ENCODE data around the gene GOLIM4. TPM values are rescaled to one million over a fixed set of nuclear protein-coding genes. Genes with fewer than 3 reads are reported as not detected.
"Not testable (repeated sequence)": the region's sequence is repeated elsewhere in the genome, so short reads cannot be mapped to it uniquely, and the experiment has no call there.

Gene GOLIM4
- total RNA-seq, 1 experiment from 2014 or later: 25.3 TPM

DNA sequence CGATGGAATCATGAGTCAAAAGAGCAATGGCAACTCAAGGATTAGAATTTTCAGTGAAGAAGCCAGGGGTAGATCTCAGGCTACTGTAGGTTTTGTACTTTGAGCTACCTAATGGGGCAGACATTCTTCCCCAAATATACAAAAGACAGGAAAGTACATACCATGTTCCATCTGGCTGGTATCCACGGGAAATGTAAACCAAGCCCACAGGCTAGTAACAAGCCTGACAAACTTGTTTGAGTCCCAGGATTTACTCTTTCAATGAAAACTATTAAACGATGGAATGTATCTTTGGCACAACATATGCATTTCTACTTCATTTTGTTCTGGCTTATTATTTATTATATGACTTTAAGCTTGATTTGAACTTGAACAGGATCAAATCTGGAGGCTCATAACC, 44.2 kb upstream of the GOLIM4 start:
- no TSS peak for BruUV-seq (replicated peaks)
- H3K9me3 ChIP-seq (ENCODE audit: low read length): no peaks in the 10 kb centered on the region
- ChIA-PET CTCF (no interaction called here), POLR2A (ENCODE audit: unreplicated experiment) (interaction anchor here (1.0 kb wide), 1 partner anchor 280 kb away, joined by 3 read pairs; no protein-coding TSS in a partner anchor)
- H3K4me3 ChIP-seq (ENCODE audit: low read length): no peak overlapping the region
- DNase-seq (peak; percentile 64), ATAC-seq (peak; percentile 55)
- H4K20me1 ChIP-seq (ENCODE audit: low read length): no peaks in the 10 kb centered on the region
- H3K4me1 ChIP-seq (ENCODE audit: insufficient read depth, low read length): no peaks in the 10 kb centered on the region; the same call in 1 of the 2 replicates
- no peak overlapping the region for H3K27ac ChIP-seq (ENCODE audit: low read length)
- H3K36me3 ChIP-seq (ENCODE audit: low read depth, low read length): no peaks in the 10 kb centered on the region
- no peaks in the 10 kb centered on the region for H3K9me2 ChIP-seq (replicated peaks; ENCODE audit: low read length)
- no peaks in the 10 kb centered on the region for H3K27me3 ChIP-seq (ENCODE audit: low read length)
- H3K79me2 ChIP-seq (ENCODE audit: low read length): no peaks in the 10 kb centered on the region
- no peak overlapping the region for H3K4me2 ChIP-seq (ENCODE audit: low read length)
- H3F3A ChIP-seq (ENCODE audit: low read length, unreplicated experiment): no peaks in the 10 kb centered on the region
- TF ChIP-seq EZH2 (IDR thresholded peaks at IDR 0.05; ENCODE audit: low read length, unreplicated experiment) (no peak), EZH2phosphoT487 (IDR thresholded peaks at IDR 0.05; ENCODE audit: borderline replicate concordance, low read length) (no peak)
- TF ChIP-seq, protein P1, sequence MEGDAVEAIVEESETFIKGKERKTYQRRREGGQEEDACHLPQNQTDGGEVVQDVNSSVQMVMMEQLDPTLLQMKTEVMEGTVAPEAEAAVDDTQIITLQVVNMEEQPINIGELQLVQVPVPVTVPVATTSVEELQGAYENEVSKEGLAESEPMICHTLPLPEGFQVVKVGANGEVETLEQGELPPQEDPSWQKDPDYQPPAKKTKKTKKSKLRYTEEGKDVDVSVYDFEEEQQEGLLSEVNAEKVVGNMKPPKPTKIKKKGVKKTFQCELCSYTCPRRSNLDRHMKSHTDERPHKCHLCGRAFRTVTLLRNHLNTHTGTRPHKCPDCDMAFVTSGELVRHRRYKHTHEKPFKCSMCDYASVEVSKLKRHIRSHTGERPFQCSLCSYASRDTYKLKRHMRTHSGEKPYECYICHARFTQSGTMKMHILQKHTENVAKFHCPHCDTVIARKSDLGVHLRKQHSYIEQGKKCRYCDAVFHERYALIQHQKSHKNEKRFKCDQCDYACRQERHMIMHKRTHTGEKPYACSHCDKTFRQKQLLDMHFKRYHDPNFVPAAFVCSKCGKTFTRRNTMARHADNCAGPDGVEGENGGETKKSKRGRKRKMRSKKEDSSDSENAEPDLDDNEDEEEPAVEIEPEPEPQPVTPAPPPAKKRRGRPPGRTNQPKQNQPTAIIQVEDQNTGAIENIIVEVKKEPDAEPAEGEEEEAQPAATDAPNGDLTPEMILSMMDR (conservative IDR thresholded peaks at IDR 0.05; ENCODE audit: low read depth, low read length): no peak
- 0 out of 2 replicates have a peak overlapping the region, but pooled peaks have one; percentile 40 for H2AFZ ChIP-seq (ENCODE audit: low read length)
- intact Hi-C loops (cut with micrococcal nuclease): loop anchor here (1.0 kb wide), 1 partner anchor 25 kb away; no protein-coding TSS in a partner anchor
- H3K9ac ChIP-seq (ENCODE audit: low read length): no peak overlapping the region

DNA sequence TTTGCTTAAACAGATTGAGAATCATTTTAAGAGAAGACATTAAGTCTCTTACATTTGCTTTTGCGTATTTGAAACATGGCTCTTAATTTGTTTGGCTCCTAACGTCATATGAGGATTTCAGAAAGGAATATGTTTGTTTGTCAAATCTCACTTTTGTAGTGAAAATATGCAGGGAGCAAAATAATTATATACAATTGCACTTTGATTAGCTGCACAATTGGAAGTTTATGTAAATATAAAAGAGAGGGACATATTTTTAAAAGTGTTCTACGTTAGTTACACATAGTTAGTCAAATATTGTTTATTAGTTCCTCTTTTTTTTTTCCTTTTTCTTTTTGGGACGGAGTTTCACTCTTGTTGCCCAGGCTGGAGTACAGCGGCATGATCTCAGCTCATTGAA, 42.7 kb upstream of the GOLIM4 start:
- H3K27ac ChIP-seq (ENCODE audit: low read length): no peak overlapping the region
- H3F3A ChIP-seq (ENCODE audit: low read length, unreplicated experiment): no peaks in the 10 kb centered on the region
- no peak overlapping the region for H3K4me3 ChIP-seq (ENCODE audit: low read length)
- ChIA-PET POLR2A (ENCODE audit: unreplicated experiment) (no interaction called here), CTCF (no interaction called here)
- no peaks in the 10 kb centered on the region for H3K9me3 ChIP-seq (ENCODE audit: low read length)
- intact Hi-C loops (cut with micrococcal nuclease): no loop called here
- no peaks in the 10 kb centered on the region for H4K20me1 ChIP-seq (ENCODE audit: low read length)
- DNase-seq (no peak), ATAC-seq (no peak)
- no peak overlapping the region for H3K9ac ChIP-seq (ENCODE audit: low read length)
- no peak overlapping the region for H3K4me2 ChIP-seq (ENCODE audit: low read length)
- no peaks in the 10 kb centered on the region for H3K27me3 ChIP-seq (ENCODE audit: low read length)
- TF ChIP-seq, protein P1 (conservative IDR thresholded peaks at IDR 0.05; ENCODE audit: low read depth, low read length): no peak
- TF ChIP-seq EZH2 (IDR thresholded peaks at IDR 0.05; ENCODE audit: low read length, unreplicated experiment) (no peak), EZH2phosphoT487 (IDR thresholded peaks at IDR 0.05; ENCODE audit: borderline replicate concordance, low read length) (no peak)
- no peaks in the 10 kb centered on the region for H3K9me2 ChIP-seq (replicated peaks; ENCODE audit: low read length)
- H3K4me1 ChIP-seq (ENCODE audit: insufficient read depth, low read length): no peaks in the 10 kb centered on the region; the same call in 1 of the 2 replicates
- no TSS peak for BruUV-seq (replicated peaks)
- H3K36me3 ChIP-seq (ENCODE audit: low read depth, low read length): no peaks in the 10 kb centered on the region
- no peaks in the 10 kb centered on the region for H3K79me2 ChIP-seq (ENCODE audit: low read length)
- H2AFZ ChIP-seq (ENCODE audit: low read length): no peak overlapping the region

DNA sequence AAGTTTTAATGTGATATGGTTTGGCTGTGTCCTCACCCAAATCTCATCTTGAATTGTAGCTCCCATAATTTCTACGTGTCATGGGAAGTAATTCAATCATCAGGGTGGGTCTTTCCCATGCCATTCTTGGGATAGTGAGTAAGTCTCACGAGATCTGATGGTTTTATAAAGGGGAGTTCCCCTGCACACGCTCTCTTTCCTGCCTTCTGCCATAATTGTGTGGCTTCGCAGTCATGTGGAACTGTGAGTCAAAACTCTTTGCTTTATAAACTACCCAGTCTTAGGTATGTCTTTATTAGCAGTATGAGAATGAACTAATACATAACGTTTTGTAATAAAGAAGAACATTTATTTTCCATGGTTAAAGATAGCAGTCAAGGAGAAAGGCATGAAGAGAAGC, 39.2 kb upstream of the GOLIM4 start:
- Histone ChIP-seq H3K4me2 (ENCODE audit: low read length) (no peak overlapping the region), H3K79me2 (ENCODE audit: low read length) (no peaks in the 10 kb centered on the region), H3K27ac (ENCODE audit: low read length) (no peak overlapping the region), H4K20me1 (ENCODE audit: low read length) (no peaks in the 10 kb centered on the region), H3K36me3 (ENCODE audit: low read depth, low read length) (no peaks in the 10 kb centered on the region), H3K9me3 (ENCODE audit: low read length) (no peaks in the 10 kb centered on the region), H3K9me2 (replicated peaks; ENCODE audit: low read length) (no peaks in the 10 kb centered on the region), H2AFZ (ENCODE audit: low read length) (no peak overlapping the region), H3K4me1 (ENCODE audit: insufficient read depth, low read length) (no peaks in the 10 kb centered on the region; the same call in 1 of the 2 replicates), H3F3A (ENCODE audit: low read length, unreplicated experiment) (no peaks in the 10 kb centered on the region), H3K4me3 (ENCODE audit: low read length) (no peak overlapping the region), H3K9ac (ENCODE audit: low read length) (no peak overlapping the region), H3K27me3 (ENCODE audit: low read length) (no peaks in the 10 kb centered on the region)
- ATAC-seq (no peak), DNase-seq (no peak)
- TF ChIP-seq, protein P1 (conservative IDR thresholded peaks at IDR 0.05; ENCODE audit: low read depth, low read length): no peak
- TF ChIP-seq EZH2phosphoT487 (IDR thresholded peaks at IDR 0.05; ENCODE audit: borderline replicate concordance, low read length): no peak
- TF ChIP-seq EZH2 (IDR thresholded peaks at IDR 0.05; ENCODE audit: low read length, unreplicated experiment): no peak
- no TSS peak for BruUV-seq (replicated peaks)
- ChIA-PET POLR2A (ENCODE audit: unreplicated experiment) (no interaction called here), CTCF (no interaction called here)
- intact Hi-C loops (cut with micrococcal nuclease): no loop called here

DNA sequence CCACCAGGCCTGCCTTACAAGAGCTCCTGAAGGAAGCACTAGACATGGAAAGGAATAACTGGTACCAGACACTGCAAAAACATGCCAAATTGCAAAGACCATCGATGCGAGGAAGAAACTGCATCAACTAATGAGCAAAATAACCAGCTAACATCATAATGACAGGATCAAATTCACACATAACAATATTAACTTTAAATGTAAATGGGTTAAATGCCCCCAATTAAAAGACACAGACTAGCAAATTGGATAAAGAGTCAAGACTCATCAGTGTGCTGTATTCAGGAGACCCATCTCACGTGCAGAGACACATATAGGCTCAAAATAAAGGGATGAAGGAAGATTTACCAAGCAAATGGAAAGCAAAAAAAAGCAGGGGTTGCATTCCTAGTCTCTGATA, 34.5 kb upstream of the GOLIM4 start:
- H3K36me3 ChIP-seq (ENCODE audit: low read depth, low read length); intact Hi-C loops (cut with micrococcal nuclease); H3K4me3 ChIP-seq (ENCODE audit: low read length); H3K27ac ChIP-seq (ENCODE audit: low read length); BruUV-seq (replicated peaks); H3K27me3 ChIP-seq (ENCODE audit: low read length); H3K79me2 ChIP-seq (ENCODE audit: low read length); H4K20me1 ChIP-seq (ENCODE audit: low read length); H3K4me2 ChIP-seq (ENCODE audit: low read length); H2AFZ ChIP-seq (ENCODE audit: low read length); H3K9ac ChIP-seq (ENCODE audit: low read length); H3F3A ChIP-seq (ENCODE audit: low read length, unreplicated experiment); H3K9me2 ChIP-seq (replicated peaks; ENCODE audit: low read length); DNase-seq; H3K9me3 ChIP-seq (ENCODE audit: low read length); H3K4me1 ChIP-seq (ENCODE audit: insufficient read depth, low read length); CTCF ChIA-PET; ATAC-seq: not testable (repeated sequence)
- POLR2A ChIA-PET (ENCODE audit: unreplicated experiment): interaction anchor here (0.6 kb wide), 1 partner anchor 9 kb away, joined by 4 read pairs; no protein-coding TSS in a partner anchor
